ENCODE measurements around the gene GPR183. TPM values are rescaled to one million over a fixed set of nuclear protein-coding genes. Genes with fewer than 3 reads are reported as not detected.

GPR183 gene
- total RNA-seq, 1 donor from 2014 or later = not detected

DNA sequence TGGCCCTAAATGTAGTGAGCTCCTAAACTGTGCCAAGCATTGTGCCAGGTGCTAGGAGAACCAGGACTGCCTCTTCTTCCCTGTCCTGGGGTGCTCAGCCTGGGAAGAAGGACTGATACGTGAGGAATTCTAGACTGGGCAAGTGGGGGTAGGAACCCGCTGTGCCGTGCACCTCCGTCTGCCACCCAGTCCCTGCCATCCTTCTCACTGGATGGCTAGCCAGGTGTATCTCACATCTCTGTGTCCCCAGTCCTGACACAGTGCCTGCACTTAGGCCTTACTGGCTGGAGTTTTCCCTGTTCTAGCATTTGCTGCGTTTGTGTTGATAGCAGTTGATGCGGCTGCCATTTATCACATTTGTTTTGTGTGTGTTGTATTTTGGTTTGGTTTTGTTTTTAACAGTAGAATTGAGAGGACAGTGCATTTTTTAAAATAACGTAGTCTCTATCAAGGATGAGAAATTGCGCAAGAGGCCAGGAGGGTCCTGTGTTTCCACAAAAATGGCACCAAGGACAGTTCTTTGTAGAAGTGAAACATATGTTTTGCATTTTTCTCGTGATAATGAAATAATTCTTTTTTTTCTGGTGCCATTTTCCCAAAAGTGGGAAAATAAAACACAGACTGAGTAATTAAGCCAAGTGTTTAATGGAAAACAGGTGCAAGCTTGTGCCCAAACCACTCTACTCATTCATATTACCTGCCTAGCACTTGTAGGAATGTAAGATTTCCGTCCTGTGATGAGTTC lies 4.7 kb upstream of the GPR183 start:
- TF ChIP-seq, protein P1, sequence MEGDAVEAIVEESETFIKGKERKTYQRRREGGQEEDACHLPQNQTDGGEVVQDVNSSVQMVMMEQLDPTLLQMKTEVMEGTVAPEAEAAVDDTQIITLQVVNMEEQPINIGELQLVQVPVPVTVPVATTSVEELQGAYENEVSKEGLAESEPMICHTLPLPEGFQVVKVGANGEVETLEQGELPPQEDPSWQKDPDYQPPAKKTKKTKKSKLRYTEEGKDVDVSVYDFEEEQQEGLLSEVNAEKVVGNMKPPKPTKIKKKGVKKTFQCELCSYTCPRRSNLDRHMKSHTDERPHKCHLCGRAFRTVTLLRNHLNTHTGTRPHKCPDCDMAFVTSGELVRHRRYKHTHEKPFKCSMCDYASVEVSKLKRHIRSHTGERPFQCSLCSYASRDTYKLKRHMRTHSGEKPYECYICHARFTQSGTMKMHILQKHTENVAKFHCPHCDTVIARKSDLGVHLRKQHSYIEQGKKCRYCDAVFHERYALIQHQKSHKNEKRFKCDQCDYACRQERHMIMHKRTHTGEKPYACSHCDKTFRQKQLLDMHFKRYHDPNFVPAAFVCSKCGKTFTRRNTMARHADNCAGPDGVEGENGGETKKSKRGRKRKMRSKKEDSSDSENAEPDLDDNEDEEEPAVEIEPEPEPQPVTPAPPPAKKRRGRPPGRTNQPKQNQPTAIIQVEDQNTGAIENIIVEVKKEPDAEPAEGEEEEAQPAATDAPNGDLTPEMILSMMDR (conservative IDR thresholded peaks at IDR 0.05) = no peak
- H3K36me3 Mint-ChIP-seq (ENCODE audit: low read depth) = peaks cover 26% of the 10 kb centered on the region
- no peaks in the 10 kb centered on the region for H3K27me3 Mint-ChIP-seq (ENCODE audit: low read depth)
- no peak for DNase-seq (ENCODE audit: low read depth, low spot score)
- H3K4me3 Mint-ChIP-seq = no peak overlapping the region
- H3K27ac Mint-ChIP-seq (ENCODE audit: unreplicated experiment) = peak overlapping the region; percentile 59
- peaks cover 47% of the 10 kb centered on the region for H3K4me1 Mint-ChIP-seq
- no peaks in the 10 kb centered on the region for H3K9me3 Mint-ChIP-seq

DNA sequence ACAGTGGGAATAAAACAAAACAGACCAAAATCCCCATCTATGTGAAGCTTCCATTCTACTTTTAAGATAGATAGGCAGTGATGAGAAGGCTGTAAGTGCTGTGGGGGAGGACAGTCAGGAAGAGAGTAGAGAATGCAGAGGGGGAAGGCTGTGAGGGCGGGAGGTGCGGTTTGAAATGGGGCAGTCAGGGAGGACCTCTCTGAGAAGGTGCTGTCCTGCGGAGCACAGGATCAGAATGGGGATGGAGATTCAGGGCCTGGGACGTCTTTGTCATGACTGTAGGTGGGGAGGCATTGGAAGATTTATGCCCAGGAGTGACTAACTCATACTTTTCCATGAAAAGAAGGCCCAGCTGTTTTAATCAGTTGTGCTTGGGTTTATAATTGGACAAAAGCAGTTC lies 3.9 kb upstream of the GPR183 start:
- peaks cover 48% of the 10 kb centered on the region for H3K4me1 Mint-ChIP-seq
- H3K27me3 Mint-ChIP-seq (ENCODE audit: low read depth) = no peaks in the 10 kb centered on the region
- H3K4me3 Mint-ChIP-seq = no peak overlapping the region
- TF ChIP-seq, protein P1 (conservative IDR thresholded peaks at IDR 0.05) = no peak
- no peaks in the 10 kb centered on the region for H3K9me3 Mint-ChIP-seq
- peaks cover 20% of the 10 kb centered on the region for H3K36me3 Mint-ChIP-seq (ENCODE audit: low read depth)
- DNase-seq (ENCODE audit: low read depth, low spot score) = no peak
- peak overlapping the region; percentile 78 for H3K27ac Mint-ChIP-seq (ENCODE audit: unreplicated experiment)

DNA sequence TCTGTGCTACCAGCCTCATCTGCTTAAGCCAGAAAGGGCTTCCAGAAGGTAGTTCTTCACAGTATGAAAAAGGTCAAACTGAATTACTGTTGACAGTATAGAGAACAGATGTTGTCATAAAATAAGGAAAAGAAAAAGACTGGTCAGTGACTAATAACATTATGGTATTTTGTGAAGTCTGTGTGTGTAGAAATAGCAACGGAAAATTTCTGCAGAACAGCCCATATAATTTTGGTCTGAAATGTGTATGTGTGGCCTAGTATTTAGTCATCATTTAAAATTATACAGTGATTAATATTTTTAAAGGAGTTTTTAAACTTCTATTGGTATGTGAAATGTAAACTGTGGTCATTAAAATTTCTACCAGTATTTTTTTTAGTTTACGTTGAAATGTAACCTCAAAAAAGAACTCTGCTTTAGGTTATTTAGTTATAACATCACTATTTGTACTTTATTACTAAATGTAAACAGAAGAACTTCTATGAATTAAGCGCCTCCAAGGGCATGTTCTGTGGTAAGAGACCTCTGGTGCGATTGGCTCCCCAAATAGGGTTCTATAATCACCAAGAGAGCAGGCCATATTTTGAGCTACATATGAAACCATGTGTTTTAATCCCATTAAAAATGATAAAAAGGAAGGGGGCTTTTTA lies 3.3 kb upstream of the GPR183 start:
- Mint-ChIP-seq H3K27me3 (ENCODE audit: low read depth) (no peaks in the 10 kb centered on the region), H3K9me3 (no peaks in the 10 kb centered on the region), H3K4me1 (peaks cover 49% of the 10 kb centered on the region), H3K36me3 (ENCODE audit: low read depth) (peaks cover 19% of the 10 kb centered on the region), H3K27ac (ENCODE audit: unreplicated experiment) (no peak overlapping the region), H3K4me3 (no peak overlapping the region)
- DNase-seq (ENCODE audit: low read depth, low spot score) = no peak
- TF ChIP-seq, protein P1 (conservative IDR thresholded peaks at IDR 0.05) = no peak

DNA sequence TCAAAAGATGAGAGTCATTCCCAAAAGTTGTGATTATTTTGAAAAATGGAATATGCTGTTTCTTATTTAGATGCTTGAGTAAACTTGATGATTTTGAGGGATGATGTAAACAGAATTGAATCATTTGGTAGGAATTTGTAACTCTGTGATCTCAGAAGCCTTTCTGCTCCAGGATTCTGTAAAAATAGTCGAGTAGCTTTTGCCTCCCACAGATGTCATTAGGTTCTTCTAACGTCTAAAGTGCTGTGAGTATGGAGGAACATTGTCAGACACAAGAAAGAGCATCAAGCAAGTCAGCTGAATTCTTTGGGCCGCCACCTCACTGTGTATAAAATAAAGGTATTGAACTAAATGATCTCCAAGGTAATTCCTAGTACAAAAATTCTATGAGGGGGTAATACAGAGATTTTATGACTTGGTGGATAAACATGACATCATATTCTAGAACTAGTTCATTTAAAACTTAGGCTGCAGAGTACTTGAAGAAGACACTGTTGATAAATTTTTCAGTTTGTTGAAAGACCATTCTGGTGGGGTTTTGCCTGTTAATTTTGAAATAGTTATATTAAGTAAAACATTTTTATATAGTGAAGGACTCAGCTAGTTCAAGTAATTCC lies 1.4 kb upstream of the GPR183 start:
- Mint-ChIP-seq H3K27ac (ENCODE audit: unreplicated experiment) (no peak overlapping the region), H3K27me3 (ENCODE audit: low read depth) (no peaks in the 10 kb centered on the region), H3K9me3 (no peaks in the 10 kb centered on the region), H3K4me1 (peaks cover 37% of the 10 kb centered on the region), H3K36me3 (ENCODE audit: low read depth) (peaks cover 13% of the 10 kb centered on the region), H3K4me3 (no peak overlapping the region)
- DNase-seq (ENCODE audit: low read depth, low spot score) = no peak
- TF ChIP-seq, protein P1 (conservative IDR thresholded peaks at IDR 0.05) = no peak

DNA sequence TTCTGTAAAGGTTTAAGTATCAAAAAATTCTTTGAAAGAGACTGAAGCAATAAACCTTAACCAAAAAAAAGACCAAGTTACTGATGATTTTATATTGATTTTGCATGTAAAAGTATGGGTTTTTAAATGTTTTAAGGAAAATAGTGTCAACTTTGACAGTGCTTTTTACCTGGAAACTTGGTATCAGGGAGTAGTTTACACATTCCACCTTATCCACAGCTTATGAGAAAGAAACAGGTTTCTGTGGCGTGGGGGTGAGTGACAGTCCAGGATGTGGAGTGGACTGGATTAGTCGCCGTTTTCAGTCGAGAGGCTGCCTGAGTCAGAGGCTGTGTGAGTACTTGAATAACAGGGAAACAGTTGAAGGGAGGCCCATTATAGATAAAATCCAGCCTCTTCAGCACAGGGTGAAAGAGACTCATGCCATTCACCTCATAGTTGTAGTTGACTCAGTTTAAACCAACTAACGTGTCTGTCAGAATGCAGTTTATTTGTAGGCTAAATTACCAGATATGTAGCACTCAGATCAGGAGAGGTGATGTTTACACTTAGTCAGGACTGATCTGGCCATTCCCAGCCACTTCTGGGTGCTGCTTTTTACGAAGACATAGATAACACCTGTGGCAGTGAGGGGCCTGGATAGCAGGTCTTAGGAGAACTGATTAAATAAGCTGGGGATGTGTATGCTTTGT lies 595 bp upstream of the GPR183 start:
- Mint-ChIP-seq H3K27me3 (ENCODE audit: low read depth) (no peaks in the 10 kb centered on the region), H3K4me3 (no peak overlapping the region), H3K36me3 (ENCODE audit: low read depth) (peaks cover 9% of the 10 kb centered on the region), H3K9me3 (no peaks in the 10 kb centered on the region), H3K4me1 (peaks cover 31% of the 10 kb centered on the region), H3K27ac (ENCODE audit: unreplicated experiment) (no peak overlapping the region)
- TF ChIP-seq, protein P1 (conservative IDR thresholded peaks at IDR 0.05) = no peak
- DNase-seq (ENCODE audit: low read depth, low spot score) = no peak
